PFSK-1 (cell line): ENCODE measurements around the gene MYRF.

Experiments
- FOXP2 ChIP-seq: optimal IDR thresholded peaks from 2 replicates; pipeline ENCODE3; 2011; ENCODE audit warnings: borderline replicate concordance, control low read depth, inconsistent platforms; ENCODE audit not compliant: insufficient read depth; ENCODE audit errors: extremely low read length, extremely low read depth
- POLR2AphosphoS5 ChIP-seq: IDR thresholded peaks from 2 replicates; pipeline ENCODE4 v1.6.1; 2012; ENCODE audit warnings: low read depth, mild to moderate bottlenecking, control low read depth, low read length, moderate library complexity
- REST ChIP-seq, 2 experiments: IDR thresholded peaks; 2 replicates each; pipeline versions ENCODE4 v1.6.1 to v1.8.0; 2011 to 2012; ENCODE audit warnings: low read depth in 2 of 2, low read length in 2 of 2, control low read depth in 1 of 2, inconsistent platforms in 1 of 2, mild to moderate bottlenecking in 1 of 2, moderate library complexity in 1 of 2; ENCODE audit not compliant: insufficient read depth in 1 of 2
- SIN3A ChIP-seq: IDR thresholded peaks from 2 replicates; pipeline ENCODE4 v1.6.1; 2012; ENCODE audit warnings: mild to moderate bottlenecking, low read length, moderate library complexity, borderline replicate concordance; ENCODE audit not compliant: insufficient read depth
- TAF1 ChIP-seq: IDR thresholded peaks from 2 replicates; pipeline ENCODE4 v1.6.1; 2012; ENCODE audit warnings: low read length, control low read depth, borderline replicate concordance; ENCODE audit not compliant: insufficient read depth

The MYRF gene

GRCh38 chr11:61753672-61754071 is 1.2 kb downstream of the MYRF start:
- TF ChIP-seq POLR2AphosphoS5 (no peak), TAF1 (no peak), REST (IDR thresholded peaks at IDR 0.05; ENCODE audit: insufficient read depth in 1 of 2, low read depth in 2 of 2, low read length in 2 of 2) (no peak), FOXP2 (no peak), SIN3A (no peak)

- TF ChIP-seq SIN3A (no peak), FOXP2 (no peak), REST (IDR thresholded peaks at IDR 0.05; ENCODE audit: insufficient read depth in 1 of 2, low read depth in 2 of 2, low read length in 2 of 2) (no peak), POLR2AphosphoS5 (no peak), TAF1 (no peak)
Observed at GRCh38 chr11:61754534-61755482, 2.4 kb downstream of the MYRF start.

- TF ChIP-seq SIN3A (no peak), POLR2AphosphoS5 (no peak), FOXP2 (no peak), TAF1 (no peak), REST (IDR thresholded peaks at IDR 0.05; ENCODE audit: insufficient read depth in 1 of 2, low read depth in 2 of 2, low read length in 2 of 2) (no peak)
Observed at GRCh38 chr11:61756147-61756451, 3.7 kb downstream of the MYRF start.

GRCh38 chr11:61756452-61757212 is 4.2 kb downstream of the MYRF start:
- TF ChIP-seq SIN3A (no peak), POLR2AphosphoS5 (no peak), FOXP2 (no peak), TAF1 (no peak), REST (IDR thresholded peaks at IDR 0.05; ENCODE audit: insufficient read depth in 1 of 2, low read depth in 2 of 2, low read length in 2 of 2) (no peak)
